HG03066 (cell line): ENCODE data around the gene TYRP1.
"Not testable (repeated sequence)": the region's sequence is repeated elsewhere in the genome, so short reads cannot be mapped to it uniquely, and the experiment has no call there.

ENCODE experiments used
- ATAC-seq: cut with Tn5 transposase; IDR thresholded peaks from one replicate; pipeline ENCODE4 v1.9.1; 2021; ENCODE audit warnings: low read depth; ENCODE audit not compliant: unreplicated experiment

TYRP1 gene, protein sequence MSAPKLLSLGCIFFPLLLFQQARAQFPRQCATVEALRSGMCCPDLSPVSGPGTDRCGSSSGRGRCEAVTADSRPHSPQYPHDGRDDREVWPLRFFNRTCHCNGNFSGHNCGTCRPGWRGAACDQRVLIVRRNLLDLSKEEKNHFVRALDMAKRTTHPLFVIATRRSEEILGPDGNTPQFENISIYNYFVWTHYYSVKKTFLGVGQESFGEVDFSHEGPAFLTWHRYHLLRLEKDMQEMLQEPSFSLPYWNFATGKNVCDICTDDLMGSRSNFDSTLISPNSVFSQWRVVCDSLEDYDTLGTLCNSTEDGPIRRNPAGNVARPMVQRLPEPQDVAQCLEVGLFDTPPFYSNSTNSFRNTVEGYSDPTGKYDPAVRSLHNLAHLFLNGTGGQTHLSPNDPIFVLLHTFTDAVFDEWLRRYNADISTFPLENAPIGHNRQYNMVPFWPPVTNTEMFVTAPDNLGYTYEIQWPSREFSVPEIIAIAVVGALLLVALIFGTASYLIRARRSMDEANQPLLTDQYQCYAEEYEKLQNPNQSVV

DNA sequence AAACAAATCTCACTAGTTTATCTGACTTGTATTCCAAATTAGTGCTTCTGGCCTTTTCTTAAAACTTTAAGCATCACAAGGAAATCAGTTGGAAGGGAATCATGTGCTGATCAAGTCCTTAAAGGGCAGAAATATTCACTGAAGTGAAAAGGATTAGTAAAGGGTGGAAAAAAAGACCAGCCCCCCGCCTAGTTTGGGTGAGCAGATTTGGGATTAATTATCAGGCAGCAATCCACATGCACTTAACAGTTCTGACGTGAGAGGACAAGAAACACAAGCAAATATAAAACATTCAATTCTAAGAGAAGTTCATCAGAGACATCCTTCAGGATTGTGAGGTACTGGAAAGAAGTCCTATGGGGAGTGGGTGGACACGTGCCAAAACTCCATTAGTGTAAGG is at the start of gene TYRP1:
Gene TYRP1, plus strand, starts transcription at position 245 of the 400 bp plus-strand sequence. CDS start 612 bp downstream, outside the sequence.
- no peak for ATAC-seq

- no peak for ATAC-seq
These were observed 49.5 kb upstream of the TYRP1 start for GRCh38 chr9:12643686-12644085.

DNA sequence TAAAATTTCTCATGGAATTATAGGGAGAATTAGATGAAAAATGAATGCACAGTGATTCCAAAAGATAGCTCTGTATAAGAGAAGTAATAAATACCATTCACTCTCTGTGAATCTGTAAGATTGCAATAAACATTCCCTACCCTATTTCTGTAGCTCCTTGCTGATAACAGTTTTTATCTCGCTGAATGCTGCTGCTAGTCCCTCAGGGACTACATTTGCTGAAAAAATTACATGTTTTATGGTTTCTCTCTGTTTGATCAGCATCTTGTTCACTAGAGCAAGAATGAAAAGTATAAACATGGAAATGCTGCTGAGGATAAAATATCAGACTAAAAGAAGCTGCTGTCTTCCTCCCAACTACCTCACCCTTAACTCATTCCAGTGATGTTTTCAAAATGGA is 44.3 kb upstream of the TYRP1 start:
- no peak for ATAC-seq

DNA sequence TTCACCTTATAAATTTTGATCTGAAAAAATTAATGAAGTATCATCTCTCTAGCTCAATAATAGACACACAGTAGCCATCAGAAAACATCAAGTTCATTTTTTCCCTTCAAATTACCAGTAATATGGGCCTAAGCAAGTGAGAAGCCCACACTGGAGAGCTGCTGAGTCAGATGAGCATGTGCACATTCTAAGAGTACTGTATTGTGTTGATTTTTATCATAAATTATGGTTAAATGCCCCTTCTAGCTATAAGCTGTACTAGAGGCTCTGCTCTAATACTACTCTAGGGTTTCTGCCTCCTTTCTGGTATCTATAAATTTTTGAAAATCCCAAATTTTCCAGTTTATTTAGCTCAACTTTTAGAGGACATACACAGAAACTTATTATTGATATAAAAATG is 42.1 kb upstream of the TYRP1 start:
- ATAC-seq = no peak

- ATAC-seq = no peak
These were observed 40.2 kb upstream of the TYRP1 start for GRCh38 chr9:12652973-12653372.

DNA sequence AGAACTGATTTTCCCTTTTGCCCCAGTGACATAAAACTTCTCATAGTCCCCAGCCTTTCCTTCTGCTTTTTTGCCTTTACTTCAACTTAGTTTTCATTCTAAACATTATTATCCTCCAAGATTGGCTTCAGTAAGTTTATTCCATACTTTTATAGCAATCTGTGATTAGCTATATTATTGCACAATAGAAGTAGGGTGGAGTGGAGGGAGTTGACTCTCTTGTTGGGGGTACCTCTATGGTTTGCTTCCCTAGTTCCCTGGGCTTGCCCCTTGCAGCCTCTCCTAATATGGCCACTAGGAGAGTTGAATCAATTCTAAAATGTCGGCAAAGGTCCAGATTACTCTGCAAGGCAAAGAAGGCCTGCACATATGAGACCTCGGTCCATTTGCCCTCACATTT is 36.4 kb upstream of the TYRP1 start:
- no peak for ATAC-seq

DNA sequence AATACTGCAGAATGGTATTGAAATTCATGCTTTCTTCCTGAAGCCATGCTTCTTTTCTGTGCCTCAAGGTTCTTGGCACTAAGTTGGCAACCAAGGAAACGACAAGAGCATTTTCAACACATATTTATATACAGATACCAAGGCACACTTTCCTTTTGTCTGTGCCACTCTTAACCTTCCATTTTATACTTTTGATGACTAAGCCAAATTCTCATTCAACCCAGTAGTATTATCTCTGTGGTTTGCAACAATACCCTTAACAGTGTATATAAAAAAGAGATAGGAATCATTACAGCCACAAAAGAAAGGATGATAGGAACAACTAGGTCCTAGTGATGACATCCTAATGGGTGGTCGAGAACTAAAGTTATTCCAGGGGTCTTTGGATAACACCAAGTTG is 36.0 kb upstream of the TYRP1 start:
- ATAC-seq = no peak

- no peak for ATAC-seq
These were observed 35.2 kb upstream of the TYRP1 start for GRCh38 chr9:12657998-12658397.

GRCh38 chr9:12658531-12659209 is 34.5 kb upstream of the TYRP1 start:
- no peak for ATAC-seq

GRCh38 chr9:12659220-12659619 is 34.0 kb upstream of the TYRP1 start:
- no peak for ATAC-seq

- ATAC-seq = no peak
These were observed 26.4 kb upstream of the TYRP1 start for GRCh38 chr9:12666813-12667212.

DNA sequence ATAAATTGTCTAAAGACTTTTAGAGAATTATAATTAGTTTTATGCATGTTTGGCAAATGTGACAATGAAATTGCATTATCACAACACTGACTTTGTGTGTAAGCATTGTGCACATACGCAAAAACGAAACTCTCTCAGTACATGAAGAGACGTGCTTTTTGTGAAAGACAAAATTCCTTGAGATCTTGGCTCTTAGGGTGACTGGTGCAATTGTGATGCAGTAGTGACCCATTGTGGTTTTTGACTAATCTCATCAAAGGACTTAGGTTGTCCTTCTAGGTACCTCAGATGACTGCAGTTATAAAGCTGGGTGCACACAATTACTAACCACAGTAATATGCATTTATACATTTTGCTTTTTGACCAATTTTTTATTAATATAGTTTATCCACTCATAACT is 25.3 kb upstream of the TYRP1 start:
- ATAC-seq = no peak

DNA sequence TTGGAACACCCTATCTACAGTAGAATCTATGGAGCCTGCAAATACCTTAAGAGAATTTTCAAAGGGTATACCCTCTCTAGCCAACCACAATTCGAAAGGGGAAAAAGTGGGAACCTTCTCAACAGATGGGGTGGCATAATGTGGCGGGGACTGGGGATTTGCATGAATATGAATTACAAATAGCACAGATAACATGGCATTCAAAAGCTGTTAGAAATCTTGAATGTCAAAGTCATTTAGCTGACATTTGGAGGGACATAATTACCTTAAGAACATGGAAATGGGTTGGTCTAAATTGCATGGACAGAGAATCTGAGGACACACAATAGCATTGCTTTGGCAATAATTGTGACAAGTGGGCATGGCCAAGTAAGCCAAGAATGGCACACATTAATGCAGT is 23.2 kb upstream of the TYRP1 start:
- no peak for ATAC-seq

DNA sequence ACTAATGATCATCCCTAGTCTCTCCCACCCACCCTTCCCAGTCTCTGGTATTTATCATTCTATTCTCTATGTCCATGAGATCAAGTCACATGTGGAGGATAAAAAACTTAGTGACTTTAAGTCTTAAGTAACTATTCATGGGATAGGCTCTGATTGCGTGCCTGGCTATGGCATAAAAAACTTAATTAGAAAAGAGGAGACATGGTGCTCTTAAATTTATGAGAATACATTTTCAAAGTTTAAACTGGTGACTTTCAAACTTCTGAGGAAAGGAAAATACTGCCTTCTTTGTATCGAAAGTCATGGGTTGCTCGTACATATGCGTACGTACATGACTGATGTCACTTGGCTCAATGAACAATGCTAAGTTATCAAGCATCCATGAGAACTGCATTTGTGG is 18.2 kb upstream of the TYRP1 start:
- ATAC-seq = no peak

DNA sequence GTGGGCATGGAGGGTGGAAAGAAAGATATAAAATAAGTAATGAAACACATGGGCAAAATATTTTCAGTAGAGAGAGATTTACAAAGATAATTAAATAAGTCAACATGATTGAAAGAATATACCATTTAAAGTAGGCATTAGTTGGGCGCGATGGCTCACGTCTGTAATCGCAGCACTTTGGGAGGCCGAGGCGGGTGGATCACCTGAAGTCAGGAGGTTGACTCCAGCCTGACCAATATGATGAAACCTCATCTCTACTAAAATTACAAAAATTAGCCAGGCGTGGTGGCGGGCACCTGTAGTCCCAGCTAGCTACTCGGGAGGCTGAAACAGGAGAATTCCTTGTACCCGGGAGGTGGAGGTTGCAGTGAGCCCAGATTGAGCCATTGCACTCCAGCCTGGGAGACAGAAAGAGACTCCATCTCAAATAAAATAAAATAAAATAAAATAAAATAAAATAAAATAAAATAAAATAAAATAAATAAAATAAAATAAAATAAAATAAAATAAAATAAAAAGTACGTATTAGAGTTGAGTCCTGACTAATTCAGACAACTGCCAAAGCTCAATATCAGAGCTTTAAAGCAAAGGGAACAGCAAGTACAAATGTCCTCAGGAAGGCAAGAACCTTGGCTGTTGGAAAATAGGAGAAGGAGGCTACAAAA is 15.6 kb upstream of the TYRP1 start:
- ATAC-seq = not testable (repeated sequence)

GRCh38 chr9:12680341-12680740 is 12.8 kb upstream of the TYRP1 start:
- no peak for ATAC-seq

GRCh38 chr9:12680757-12681156 is 12.4 kb upstream of the TYRP1 start:
- no peak for ATAC-seq

GRCh38 chr9:12681620-12682019 is 11.6 kb upstream of the TYRP1 start:
- no peak for ATAC-seq

GRCh38 chr9:12684974-12685373 is 8.2 kb upstream of the TYRP1 start:
- ATAC-seq = no peak

GRCh38 chr9:12689233-12689632 is 4.0 kb upstream of the TYRP1 start:
- ATAC-seq = no peak

DNA sequence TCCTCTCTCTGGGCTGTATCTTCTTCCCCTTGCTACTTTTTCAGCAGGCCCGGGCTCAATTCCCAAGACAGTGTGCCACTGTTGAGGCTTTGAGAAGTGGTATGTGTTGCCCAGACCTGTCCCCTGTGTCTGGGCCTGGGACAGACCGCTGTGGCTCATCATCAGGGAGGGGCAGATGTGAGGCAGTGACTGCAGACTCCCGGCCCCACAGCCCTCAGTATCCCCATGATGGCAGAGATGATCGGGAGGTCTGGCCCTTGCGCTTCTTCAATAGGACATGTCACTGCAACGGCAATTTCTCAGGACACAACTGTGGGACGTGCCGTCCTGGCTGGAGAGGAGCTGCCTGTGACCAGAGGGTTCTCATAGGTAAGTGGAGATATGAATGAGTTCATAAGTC is 828 bp downstream of the TYRP1 start:
- ATAC-seq = no peak
